ENCODE results near the gene TSEN34.

DNA sequence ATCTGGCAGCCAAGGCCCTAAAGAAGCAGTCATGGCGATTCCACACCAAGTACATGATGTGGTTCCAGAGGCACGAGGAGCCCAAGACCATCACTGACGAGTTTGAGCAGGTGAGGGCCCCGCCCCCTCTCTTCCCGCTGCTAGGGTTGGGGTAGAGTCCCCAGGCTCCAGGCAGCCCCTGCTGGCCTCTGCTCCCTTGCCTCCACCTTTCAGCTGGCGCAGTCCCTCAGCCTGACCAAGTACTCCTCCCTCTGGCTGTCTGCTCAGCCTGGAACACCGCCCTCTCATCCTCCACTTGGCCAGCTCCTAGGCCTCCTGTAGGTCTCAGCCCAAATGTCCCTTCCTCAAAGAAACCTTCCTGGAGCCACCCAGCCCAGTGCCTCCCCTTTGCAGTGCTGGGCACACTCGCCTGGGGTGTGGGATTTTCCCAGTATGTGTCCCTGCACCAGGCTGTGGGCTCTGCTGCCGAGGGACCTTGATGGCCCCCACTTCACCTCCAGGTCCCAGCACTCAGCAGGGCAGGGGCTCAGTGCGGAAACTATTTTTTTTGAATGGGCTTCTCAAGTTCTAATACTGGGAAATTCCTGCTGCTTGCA is 37.3 kb upstream of the TSEN34 start:
- no peak for TF ChIP-seq EZH2phosphoT487 (IDR thresholded peaks at IDR 0.05; ENCODE audit: borderline replicate concordance)
- TF ChIP-seq, protein P1, sequence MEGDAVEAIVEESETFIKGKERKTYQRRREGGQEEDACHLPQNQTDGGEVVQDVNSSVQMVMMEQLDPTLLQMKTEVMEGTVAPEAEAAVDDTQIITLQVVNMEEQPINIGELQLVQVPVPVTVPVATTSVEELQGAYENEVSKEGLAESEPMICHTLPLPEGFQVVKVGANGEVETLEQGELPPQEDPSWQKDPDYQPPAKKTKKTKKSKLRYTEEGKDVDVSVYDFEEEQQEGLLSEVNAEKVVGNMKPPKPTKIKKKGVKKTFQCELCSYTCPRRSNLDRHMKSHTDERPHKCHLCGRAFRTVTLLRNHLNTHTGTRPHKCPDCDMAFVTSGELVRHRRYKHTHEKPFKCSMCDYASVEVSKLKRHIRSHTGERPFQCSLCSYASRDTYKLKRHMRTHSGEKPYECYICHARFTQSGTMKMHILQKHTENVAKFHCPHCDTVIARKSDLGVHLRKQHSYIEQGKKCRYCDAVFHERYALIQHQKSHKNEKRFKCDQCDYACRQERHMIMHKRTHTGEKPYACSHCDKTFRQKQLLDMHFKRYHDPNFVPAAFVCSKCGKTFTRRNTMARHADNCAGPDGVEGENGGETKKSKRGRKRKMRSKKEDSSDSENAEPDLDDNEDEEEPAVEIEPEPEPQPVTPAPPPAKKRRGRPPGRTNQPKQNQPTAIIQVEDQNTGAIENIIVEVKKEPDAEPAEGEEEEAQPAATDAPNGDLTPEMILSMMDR (conservative IDR thresholded peaks at IDR 0.05; ENCODE audit: low read length), result no peak
